ENCODE measurements around the gene OGN.

GRCh38 chr9:92380603-92381002 lies 23.8 kb downstream of the OGN start:
- TF ChIP-seq POLR2AphosphoS5 (IDR thresholded peaks at IDR 0.05) (no peak), POLR2A (IDR thresholded peaks at IDR 0.05) (no peak)
- TF ChIP-seq, protein P1, sequence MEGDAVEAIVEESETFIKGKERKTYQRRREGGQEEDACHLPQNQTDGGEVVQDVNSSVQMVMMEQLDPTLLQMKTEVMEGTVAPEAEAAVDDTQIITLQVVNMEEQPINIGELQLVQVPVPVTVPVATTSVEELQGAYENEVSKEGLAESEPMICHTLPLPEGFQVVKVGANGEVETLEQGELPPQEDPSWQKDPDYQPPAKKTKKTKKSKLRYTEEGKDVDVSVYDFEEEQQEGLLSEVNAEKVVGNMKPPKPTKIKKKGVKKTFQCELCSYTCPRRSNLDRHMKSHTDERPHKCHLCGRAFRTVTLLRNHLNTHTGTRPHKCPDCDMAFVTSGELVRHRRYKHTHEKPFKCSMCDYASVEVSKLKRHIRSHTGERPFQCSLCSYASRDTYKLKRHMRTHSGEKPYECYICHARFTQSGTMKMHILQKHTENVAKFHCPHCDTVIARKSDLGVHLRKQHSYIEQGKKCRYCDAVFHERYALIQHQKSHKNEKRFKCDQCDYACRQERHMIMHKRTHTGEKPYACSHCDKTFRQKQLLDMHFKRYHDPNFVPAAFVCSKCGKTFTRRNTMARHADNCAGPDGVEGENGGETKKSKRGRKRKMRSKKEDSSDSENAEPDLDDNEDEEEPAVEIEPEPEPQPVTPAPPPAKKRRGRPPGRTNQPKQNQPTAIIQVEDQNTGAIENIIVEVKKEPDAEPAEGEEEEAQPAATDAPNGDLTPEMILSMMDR (IDR thresholded peaks at IDR 0.05): no peak
